ENCODE data around the gene ZYG11B.
"Not testable (repeated sequence)": the region's sequence is repeated elsewhere in the genome, so short reads cannot be mapped to it uniquely, and the experiment has no call there.

ZYG11B gene

DNA sequence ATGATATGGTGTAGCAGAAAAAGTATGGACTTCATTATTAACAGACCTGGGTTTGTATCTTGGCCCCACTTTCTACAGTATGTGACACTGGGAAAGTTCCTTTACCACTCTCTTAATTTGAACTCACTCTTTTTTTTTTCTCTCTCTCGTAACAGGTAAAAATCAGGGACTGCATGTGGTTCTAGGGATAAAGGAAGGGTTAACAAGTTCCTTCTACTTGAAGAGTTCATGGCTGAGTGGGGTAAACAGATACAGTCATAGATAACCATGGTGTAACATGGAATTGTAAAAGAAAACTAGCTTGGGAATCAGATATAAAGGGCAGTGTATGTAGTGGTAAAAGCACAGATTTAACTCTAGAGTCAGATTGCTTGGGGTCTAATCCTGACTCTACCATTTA, 21.2 kb downstream of the ZYG11B start:
- H3K4me3 ChIP-seq (replicated peaks; ENCODE audit: low read depth, low read length): no peak overlapping the region
- H3K27me3 ChIP-seq (replicated peaks; ENCODE audit: control insufficient read depth, insufficient read depth, low read length): no peaks in the 10 kb centered on the region
- DNase-seq (ENCODE audit: extremely low read depth, insufficient read length): no peak
- no peak for TF ChIP-seq CTCF (IDR thresholded peaks at IDR 0.05; ENCODE audit: insufficient read depth, low read length, poor library complexity, severe bottlenecking)
- no peaks in the 10 kb centered on the region for H3K36me3 ChIP-seq (ENCODE audit: control insufficient read depth, insufficient read depth, low read length)

GRCh38 chr1:52748119-52748518, 21.9 kb downstream of the ZYG11B start:
- no peak for TF ChIP-seq CTCF (IDR thresholded peaks at IDR 0.05; ENCODE audit: insufficient read depth, low read length, poor library complexity, severe bottlenecking)
- no peak for DNase-seq (ENCODE audit: extremely low read depth, insufficient read length)
- Histone ChIP-seq H3K4me3 (replicated peaks; ENCODE audit: low read depth, low read length) (no peak overlapping the region), H3K27me3 (replicated peaks; ENCODE audit: control insufficient read depth, insufficient read depth, low read length) (no peaks in the 10 kb centered on the region), H3K36me3 (ENCODE audit: control insufficient read depth, insufficient read depth, low read length) (no peaks in the 10 kb centered on the region)

GRCh38 chr1:52749496-52749895, 23.2 kb downstream of the ZYG11B start:
- H3K4me3 ChIP-seq (replicated peaks; ENCODE audit: low read depth, low read length); H3K27me3 ChIP-seq (replicated peaks; ENCODE audit: control insufficient read depth, insufficient read depth, low read length); DNase-seq (ENCODE audit: extremely low read depth, insufficient read length); H3K36me3 ChIP-seq (ENCODE audit: control insufficient read depth, insufficient read depth, low read length): not testable (repeated sequence)

- not testable (repeated sequence) for DNase-seq (ENCODE audit: extremely low read depth, insufficient read length); H3K36me3 ChIP-seq (ENCODE audit: control insufficient read depth, insufficient read depth, low read length); H3K4me3 ChIP-seq (replicated peaks; ENCODE audit: low read depth, low read length); H3K27me3 ChIP-seq (replicated peaks; ENCODE audit: control insufficient read depth, insufficient read depth, low read length)
Measured at GRCh38 chr1:52750139-52750538, 23.9 kb downstream of the ZYG11B start.

DNA sequence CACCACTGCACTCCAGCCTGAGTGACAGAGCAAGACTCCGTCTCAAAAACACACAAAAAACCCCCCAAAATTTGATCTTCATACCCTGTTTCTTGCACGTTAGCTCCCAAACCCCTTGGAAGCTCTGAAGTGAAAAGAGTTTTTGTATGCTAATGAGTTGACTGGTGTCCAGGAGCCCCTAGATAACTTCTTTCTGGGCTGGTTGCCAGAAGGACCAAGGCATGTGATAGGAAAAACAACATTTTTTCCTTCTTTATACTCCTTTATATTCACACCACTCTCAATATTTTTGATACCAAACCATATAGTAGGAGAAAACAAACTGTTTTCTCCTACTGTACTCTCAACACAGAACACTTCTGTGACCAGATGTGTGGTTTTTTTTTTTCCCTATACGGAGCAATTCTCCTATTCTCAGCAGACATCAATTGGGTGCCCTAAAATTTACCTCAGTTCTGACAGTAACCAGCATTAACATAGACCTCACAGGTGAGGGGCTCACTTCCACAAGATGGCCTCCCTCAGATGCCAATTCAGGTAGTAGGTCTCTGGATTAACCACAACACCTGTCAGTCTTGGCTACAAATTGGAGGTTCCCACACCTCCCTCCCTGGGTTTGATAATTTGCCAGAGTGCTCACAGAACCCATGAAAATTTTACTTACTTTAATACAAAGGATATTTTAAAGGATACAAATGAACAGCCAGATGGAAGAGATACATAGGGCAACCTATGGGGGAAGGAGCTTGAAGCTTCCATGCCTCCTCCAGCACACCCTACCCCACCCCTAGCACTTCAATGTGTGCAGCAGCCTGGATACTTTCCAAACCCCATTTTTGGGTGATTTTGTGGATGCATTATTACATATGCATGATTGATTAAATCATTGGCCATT, 25.6 kb downstream of the ZYG11B start:
- TF ChIP-seq CTCF (IDR thresholded peaks at IDR 0.05; ENCODE audit: insufficient read depth, low read length, poor library complexity, severe bottlenecking): no peak
- H3K36me3 ChIP-seq (ENCODE audit: control insufficient read depth, insufficient read depth, low read length): no peaks in the 10 kb centered on the region
- no peaks in the 10 kb centered on the region for H3K27me3 ChIP-seq (replicated peaks; ENCODE audit: control insufficient read depth, insufficient read depth, low read length)
- no peak overlapping the region for H3K4me3 ChIP-seq (replicated peaks; ENCODE audit: low read depth, low read length)
- no peak for DNase-seq (ENCODE audit: extremely low read depth, insufficient read length)

DNA sequence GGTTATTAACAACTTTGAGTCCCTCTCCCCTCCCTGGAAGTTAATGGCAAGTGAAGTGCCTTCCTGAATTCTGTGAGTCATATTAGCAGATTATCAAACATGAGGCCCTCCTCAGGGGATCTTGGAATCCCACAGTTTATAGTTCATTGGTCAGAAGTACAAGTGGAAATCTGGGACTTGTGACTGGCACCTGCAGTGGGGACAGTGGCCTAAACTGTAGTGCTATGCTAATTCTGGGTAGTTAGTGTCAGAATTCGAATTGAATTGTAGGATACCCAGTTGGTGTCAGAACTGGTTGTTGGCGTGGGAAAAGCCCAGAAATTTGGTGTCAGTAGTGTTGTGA, 26.2 kb downstream of the ZYG11B start:
- no peak for TF ChIP-seq CTCF (IDR thresholded peaks at IDR 0.05; ENCODE audit: insufficient read depth, low read length, poor library complexity, severe bottlenecking)
- no peak overlapping the region for H3K4me3 ChIP-seq (replicated peaks; ENCODE audit: low read depth, low read length)
- no peaks in the 10 kb centered on the region for H3K27me3 ChIP-seq (replicated peaks; ENCODE audit: control insufficient read depth, insufficient read depth, low read length)
- no peaks in the 10 kb centered on the region for H3K36me3 ChIP-seq (ENCODE audit: control insufficient read depth, insufficient read depth, low read length)
- DNase-seq (ENCODE audit: extremely low read depth, insufficient read length): no peak

- Histone ChIP-seq H3K36me3 (ENCODE audit: control insufficient read depth, insufficient read depth, low read length) (no peaks in the 10 kb centered on the region), H3K4me3 (replicated peaks; ENCODE audit: low read depth, low read length) (no peak overlapping the region), H3K27me3 (replicated peaks; ENCODE audit: control insufficient read depth, insufficient read depth, low read length) (no peaks in the 10 kb centered on the region)
- DNase-seq (ENCODE audit: extremely low read depth, insufficient read length): no peak
- no peak for TF ChIP-seq CTCF (IDR thresholded peaks at IDR 0.05; ENCODE audit: insufficient read depth, low read length, poor library complexity, severe bottlenecking)
Measured at GRCh38 chr1:52753169-52753568, 26.9 kb downstream of the ZYG11B start.

All from GM06990 (cell line).